DND-41 (cell line): ENCODE data around the gene ACE.

Source experiments
- CTCF ChIP-seq: IDR thresholded peaks from 2 replicates; pipeline ENCODE4 v1.5.1; 2012; ENCODE audit warnings: borderline replicate concordance, low read length, moderate library complexity, mild to moderate bottlenecking; ENCODE audit not compliant: poor library complexity, severe bottlenecking; ENCODE audit errors: extremely low read depth
- EZH2 ChIP-seq: IDR thresholded peaks from 3 replicates; pipeline ENCODE4 v1.6.1; 2012; ENCODE audit warnings: borderline replicate concordance, low read depth, mild to moderate bottlenecking, moderate library complexity, low read length, inconsistent platforms; ENCODE audit not compliant: severe bottlenecking

DNA sequence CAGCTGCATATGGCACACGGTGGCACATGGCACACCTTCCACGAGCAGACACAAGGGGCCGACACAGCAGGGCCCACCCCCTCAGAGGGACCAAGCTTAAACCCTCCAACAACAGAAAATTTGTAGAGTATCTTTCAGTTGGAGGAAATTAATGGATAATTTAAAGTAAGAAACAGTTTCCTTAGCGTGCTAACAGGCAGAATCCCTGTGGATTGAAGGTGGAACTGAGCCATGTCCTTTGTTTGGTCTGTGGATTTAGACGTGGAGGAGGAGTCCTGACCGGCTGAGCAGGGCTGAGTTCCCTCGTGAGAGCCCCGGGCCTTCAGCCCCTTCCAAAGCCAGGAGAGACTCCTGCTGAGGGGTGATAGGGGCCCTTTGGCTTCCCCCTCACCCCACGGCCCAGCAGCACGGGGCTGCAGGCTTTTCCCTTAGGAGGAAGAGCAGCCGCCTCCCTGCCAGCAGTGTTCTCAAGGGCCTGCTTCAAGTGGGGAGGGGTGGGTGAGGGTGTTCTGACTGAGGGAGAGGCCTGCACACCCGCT, 29.3 kb upstream of the ACE start:
- TF ChIP-seq CTCF, result no peak
- TF ChIP-seq EZH2, result no peak
